ENCODE data around the gene REM2.

Gene REM2

DNA sequence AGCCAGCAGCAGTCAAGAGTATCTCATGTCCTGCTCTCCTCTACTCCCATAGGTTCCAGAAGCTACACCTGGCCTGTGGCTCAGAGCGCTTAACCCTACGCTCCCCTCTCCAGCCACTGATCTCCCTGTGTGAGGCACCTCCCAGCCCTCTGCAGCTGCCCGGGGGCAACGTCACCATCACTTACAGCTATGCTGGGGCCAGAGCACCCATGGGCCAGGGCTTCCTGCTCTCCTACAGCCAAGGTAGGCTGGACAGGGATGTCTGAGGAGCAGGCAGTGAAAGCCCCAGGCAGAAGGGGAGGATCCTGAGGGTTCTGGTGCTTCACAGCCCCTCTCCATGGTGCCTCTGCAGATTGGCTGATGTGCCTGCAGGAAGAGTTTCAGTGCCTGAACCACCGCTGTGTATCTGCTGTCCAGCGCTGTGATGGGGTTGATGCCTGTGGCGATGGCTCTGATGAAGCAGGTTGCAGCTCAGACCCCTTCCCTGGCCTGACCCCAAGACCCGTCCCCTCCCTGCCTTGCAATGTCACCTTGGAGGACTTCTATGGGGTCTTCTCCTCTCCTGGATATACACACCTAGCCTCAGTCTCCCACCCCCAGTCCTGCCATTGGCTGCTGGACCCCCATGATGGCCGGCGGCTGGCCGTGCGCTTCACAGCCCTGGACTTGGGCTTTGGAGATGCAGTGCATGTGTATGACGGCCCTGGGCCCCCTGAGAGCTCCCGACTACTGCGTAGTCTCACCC, 7.8 kb upstream of the REM2 start:
- DNase-seq (ENCODE audit: low read depth), result no peak

DNA sequence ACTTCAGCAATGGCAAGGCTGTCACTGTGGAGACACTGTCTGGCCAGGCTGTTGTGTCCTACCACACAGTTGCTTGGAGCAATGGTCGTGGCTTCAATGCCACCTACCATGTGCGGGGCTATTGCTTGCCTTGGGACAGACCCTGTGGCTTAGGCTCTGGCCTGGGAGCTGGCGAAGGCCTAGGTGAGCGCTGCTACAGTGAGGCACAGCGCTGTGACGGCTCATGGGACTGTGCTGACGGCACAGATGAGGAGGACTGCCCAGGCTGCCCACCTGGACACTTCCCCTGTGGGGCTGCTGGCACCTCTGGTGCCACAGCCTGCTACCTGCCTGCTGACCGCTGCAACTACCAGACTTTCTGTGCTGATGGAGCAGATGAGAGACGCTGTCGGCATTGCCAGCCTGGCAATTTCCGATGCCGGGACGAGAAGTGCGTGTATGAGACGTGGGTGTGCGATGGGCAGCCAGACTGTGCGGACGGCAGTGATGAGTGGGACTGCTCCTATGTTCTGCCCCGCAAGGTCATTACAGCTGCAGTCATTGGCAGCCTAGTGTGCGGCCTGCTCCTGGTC, 7.2 kb upstream of the REM2 start:
- DNase-seq (ENCODE audit: low read depth), result no peak

DNA sequence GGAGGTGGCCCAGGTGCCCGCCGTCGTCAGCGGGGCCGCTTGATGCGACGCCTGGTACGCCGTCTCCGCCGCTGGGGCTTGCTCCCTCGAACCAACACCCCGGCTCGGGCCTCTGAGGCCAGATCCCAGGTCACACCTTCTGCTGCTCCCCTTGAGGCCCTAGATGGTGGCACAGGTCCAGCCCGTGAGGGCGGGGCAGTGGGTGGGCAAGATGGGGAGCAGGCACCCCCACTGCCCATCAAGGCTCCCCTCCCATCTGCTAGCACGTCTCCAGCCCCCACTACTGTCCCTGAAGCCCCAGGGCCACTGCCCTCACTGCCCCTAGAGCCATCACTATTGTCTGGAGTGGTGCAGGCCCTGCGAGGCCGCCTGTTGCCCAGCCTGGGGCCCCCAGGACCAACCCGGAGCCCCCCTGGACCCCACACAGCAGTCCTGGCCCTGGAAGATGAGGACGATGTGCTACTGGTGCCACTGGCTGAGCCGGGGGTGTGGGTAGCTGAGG, 6.0 kb upstream of the REM2 start:
- no peak for DNase-seq (ENCODE audit: low read depth)

DNA sequence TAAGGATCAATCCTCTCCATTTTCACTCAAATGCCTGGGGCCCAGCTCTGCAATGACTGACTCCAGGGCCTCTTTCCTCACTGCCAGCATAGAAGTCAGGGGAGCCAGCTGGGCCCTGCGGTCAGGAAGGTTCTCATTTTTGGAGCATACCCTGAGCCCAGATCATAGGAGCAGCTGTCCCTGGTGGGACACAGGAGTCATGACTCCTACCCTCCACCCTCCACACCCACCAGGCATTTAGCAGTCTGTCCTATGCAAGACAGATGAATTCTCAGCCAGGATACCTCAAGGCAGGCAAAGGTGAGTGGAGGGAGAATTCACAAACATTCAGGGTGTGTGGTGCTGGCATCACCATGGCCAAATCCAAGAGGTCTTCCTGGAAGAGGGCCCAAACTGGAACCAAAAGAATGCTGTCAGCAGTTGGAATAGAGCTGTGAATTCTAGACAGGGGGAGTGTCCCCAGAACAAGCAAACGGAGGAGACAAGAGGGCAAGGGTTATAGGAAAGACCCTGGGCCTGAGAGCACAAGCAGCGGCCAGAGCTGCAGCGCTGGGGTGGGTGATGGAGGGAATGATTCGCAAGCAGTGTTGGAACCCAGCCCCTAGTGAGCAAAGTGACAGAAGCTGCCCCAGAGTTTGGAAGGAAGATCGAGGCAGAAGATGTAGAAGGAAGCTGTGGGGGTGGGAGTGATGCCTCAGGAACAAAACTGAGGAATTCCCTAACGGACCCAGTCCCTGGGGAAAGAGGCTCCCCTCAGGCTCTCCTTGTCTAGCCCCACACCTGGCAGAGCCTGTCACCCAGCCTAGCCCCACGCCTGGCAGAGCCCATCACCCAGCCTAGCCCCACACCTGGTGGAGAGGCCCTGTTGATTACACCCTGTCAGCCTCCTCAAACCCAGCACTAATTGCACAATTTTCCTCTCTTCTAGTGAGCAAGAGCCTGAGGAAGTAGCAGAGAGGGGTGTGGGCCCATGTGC, 4.5 kb upstream of the REM2 start:
- no peak for DNase-seq (ENCODE audit: low read depth)

DNA sequence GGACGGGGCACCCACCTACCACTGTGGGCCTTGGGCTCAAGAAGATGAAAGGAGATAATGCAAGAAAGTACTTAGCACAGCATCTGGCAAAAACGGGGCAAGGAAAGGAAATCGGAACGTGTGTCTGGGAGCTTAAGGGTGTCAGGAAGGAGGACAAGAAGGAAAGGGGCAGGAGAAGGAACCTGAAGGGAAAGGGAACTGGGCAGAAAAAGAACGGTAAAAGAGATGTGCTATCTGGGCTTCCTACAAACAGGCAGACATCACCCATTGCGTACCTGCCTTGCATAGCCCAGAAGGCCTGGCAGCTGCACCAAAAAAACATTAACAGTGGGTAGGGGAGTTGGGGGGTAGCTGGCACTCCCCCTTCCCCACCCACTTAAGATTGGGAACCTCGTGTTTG, 958 bp upstream of the REM2 start:
- DNase-seq (ENCODE audit: low read depth), result no peak

DNA sequence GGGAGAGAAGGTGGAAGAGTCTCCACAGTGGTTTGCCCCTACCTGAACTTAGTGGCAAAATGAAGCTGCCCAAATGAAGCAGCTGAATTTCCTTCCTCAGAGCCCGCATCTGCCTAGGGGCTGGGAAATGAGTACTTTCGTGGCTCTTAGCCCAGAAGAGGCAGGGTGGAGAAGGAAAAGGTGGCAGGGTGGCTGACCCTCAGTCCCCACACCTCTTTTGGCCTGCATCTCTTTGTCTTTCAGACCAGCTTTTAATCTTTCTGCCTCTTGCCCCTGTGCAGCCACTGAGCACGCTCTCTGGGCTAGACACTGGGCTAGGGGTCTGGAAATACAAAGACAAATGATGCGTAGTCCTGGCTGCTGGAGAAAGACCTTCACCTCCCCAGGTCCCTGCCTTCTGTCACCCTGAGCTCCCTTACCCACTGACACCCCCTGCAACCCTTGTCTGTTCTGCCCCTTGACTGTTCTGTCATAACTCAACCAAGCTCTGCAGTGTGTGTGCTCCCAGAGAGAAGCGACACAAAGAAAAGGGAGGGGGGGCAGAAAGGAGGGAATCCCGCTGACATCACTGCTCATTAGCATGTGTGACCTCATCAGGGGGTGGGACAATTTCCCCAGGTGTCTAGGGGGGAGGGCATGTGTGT, 371 bp upstream of the REM2 start:
- DNase-seq (ENCODE audit: low read depth), result no peak

DNA sequence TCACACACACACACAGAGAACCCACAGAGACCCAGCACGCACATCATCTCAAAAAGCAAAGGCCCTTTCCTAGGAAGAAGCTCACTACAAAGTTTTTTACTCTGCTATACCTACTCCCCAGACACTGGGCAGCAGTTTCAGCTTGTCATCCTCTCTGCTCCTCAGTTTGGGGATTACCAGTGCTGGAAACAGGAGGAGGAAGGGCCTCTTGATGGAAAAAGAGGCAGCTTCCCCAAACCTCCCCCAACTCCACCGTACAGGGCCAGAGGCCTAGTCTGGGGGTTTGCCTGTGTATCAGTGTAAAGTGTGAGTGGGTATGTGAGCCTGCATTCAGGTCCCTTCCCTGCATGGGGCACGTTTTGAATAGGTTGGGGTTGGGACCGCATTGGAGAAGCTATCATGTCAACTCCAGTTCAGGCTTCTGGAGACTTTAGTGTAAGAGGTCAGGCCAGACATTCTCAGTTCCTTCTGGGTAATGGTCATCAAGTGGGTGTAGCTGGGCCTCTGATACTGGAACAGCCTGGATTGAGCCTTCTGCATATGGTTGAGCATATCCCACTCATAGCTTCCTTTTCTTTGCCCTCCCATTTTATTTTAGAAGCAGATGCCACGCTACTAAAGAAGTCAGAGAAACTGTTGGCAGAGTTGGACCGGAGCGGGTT, 1.2 kb downstream of the REM2 start:
- no peak for DNase-seq (ENCODE audit: low read depth)

DNA sequence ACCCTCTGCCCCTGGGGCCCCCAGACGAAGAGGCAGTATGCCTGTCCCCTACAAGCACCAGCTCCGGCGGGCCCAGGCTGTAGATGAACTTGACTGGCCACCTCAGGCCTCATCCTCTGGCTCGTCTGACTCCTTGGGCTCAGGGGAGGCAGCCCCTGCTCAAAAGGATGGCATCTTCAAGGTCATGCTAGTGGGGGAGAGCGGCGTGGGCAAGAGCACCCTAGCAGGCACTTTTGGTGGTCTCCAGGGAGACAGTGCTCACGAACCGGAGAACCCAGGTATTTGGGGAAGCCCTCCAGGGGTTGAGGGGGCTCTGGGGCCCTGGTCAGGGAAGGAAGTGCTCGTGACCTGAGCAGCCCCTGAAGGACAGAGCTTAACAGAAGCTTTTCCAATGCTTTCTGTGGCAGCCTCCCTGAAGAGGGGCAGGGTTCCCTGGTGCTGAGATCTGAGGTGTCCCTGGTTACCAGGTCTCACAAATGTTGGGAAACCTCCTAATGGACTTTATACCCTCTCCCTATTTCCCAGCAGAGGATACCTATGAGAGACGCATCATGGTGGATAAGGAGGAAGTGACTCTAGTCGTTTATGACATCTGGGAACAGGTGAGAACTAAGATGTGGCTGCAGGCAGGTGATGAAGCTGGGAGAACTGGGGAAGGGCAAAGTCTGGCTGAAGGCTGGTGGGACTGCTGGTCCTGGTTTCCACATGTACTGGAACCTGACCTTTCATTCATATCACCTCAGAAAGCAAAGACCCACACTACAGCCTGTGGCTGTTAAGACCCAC, 1.9 kb downstream of the REM2 start:
- DNase-seq (ENCODE audit: low read depth), result no peak

DNA sequence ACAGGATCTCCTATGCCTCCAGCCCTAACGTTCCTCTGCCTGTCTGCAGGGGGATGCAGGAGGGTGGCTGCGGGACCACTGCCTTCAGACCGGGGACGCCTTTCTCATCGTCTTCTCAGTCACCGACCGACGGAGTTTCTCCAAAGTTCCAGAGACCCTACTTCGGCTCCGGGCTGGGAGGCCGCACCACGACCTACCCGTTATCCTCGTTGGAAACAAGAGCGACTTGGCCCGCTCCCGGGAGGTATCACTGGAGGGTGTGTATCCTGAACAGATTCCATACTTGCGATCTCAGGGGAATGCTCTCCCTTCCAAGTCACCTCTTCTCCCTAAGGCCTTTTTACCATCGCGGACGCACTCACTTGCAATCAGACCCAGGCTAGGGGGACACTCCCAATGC, 3.0 kb downstream of the REM2 start:
- no peak for DNase-seq (ENCODE audit: low read depth)

DNA sequence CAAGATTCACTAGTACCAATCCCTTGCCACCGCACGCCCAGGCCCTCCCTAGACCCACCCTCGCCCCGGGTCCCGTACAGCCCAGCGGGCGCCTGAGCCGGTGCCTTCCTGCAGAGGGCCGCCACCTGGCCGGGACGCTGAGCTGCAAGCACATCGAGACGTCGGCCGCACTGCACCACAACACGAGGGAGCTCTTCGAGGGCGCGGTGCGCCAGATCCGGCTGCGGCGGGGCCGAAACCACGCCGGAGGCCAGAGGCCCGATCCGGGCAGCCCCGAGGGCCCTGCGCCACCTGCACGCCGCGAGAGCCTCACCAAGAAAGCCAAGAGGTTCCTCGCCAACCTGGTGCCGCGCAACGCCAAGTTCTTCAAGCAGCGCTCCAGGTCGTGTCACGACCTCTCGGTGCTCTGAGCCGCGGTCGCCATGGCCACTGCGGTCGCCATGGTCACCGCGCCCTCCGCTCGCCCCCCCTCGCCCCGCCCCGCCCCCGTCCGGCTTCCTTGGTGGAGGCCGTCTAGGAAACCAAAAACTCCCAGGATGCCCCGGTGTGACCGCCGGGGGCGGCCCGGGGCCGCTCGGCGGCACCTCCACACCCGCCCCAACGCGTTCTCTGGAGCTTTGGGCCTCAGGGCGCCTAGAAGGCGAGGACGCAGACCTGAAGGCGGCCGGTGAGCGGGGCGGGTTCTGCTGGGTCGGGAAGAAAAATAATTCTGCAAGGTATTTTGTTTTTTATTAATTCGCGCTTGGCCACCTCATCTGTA, 3.7 kb downstream of the REM2 start:
- peak; percentile 32 for DNase-seq (ENCODE audit: low read depth)

DNA sequence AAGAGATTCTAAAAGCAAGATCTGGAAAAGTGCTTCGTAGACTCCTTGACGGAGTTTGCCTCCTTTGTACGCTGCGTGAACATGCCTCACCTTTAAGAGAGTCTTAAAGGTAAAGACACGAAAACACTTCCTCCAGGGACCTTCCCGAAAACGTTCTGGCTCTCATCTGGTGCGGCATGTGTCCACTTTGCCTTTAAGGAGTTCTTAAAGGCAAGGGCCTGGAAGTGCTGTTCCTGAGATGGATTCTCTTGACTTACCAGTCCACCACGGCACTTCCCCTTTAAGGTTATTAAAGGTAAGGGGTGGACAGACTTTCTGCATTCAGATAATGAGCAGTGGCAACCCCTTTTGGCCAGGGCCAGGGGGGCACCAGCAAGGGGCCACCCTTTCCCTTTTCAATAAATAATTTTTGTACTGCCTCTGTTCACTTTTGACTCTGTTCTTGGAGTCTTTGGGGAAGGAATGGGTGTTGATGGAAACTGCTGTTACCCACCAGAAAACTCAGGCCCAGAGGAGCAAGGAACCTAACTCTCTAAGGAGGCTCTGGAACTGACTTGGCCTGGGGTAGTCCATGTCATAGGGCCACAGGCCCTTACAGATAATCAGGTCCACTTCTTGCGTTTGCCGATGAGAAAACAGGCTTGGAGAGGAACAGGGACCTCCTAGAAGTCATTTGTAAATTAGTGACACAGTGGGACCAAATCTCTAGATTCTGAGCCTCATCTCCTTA, 4.4 kb downstream of the REM2 start:
- no peak for DNase-seq (ENCODE audit: low read depth)

DNA sequence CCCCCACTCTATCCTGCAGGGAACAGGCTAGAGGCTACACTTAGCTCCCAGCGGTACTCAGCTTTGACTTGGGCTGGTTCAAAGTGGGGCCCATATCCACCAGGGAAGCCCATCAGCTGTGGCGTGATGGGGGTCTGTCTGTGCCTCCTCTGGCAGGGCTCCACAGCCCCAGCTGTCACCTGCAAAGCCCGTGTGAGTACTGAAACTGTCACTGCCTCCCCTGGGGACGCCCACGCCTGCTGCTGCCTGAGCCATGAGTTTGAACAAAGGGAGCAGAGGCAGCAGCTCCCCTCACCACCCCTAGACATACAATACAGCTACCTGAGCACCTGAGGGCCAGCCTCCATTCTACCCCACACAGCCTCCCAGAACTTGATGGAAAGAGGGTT, 5.0 kb downstream of the REM2 start:
- DNase-seq (ENCODE audit: low read depth), result no peak

DNA sequence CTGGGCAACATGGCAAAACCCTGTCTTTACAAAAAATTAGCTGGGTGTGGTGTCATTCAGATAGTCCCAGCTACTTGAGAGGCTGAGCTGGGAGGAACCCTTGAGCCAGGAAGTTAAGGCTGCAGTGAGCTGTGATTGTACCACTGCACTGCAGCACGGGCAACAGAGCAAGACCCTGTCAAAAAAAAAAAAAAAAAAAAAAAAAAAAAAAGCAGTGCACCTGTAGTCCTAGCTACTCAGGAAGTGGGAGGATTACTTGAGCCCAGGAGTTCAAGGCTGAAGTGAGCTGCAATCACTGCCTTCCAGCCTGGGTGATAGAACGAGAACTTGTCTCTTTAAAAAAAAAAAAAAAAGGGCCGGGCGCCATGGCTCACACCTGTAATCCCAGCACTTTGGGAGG, 5.6 kb downstream of the REM2 start:
- DNase-seq (ENCODE audit: low read depth), result no peak

DNA sequence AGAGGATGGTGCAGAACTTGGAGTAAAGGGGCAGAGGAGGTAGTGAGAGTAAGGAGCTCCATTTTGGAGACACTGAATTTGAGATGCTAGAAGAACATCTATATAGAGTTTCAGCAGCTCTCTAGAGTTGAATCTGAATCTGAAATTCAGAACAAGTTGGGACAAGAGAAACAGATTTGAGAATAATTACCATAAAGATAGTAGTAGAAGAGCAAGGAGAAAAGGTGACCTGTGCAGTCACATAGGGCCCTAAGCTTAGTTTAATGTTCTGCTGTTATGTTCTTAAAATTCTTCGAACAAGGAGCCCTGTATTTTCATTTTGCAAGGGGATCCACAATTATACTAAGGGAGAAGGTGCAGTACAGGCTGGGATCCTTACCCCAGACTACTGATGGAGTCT, 7.4 kb downstream of the REM2 start:
- no peak for DNase-seq (ENCODE audit: low read depth)

DNA sequence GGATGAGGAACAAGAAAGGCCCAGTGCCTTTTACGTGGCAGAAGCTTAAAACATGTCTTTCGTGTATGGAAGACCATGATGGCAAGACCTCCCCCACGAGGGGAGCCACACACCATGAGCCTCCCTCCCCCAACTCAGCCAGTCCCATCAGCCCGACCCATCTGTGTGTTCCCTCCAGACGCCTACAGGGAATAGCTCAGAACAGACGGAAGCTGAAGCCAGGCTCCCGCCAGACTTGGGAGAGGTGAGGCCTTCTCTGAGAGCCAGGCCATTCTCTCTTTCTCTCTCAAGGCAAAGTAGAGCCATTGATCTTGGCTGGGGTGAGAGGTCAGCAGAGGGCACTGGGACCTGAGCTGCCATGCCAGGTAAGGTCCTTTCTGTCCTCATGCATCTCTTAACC, 9.5 kb downstream of the REM2 start:
- no peak for DNase-seq (ENCODE audit: low read depth)

DNA sequence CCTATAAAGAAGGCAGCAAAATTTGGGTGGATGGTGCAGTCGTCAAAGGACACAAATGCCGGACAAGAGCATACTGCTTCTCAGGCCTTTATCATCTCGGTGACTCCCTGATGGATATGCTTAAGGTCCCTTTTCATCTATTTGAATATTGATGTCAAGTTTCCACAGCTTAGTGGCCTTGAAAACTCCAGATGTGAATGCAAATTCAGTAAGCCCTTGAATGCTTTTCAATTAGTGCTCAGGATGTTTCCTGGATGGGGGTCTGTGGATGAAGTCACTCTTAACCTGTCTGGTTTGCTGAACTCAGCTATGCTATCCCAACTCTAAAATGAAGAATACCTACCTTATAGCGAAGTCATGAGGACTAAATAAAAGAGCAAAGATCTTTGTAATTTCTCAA, 10.7 kb downstream of the REM2 start:
- DNase-seq (ENCODE audit: low read depth), result no peak

DNA sequence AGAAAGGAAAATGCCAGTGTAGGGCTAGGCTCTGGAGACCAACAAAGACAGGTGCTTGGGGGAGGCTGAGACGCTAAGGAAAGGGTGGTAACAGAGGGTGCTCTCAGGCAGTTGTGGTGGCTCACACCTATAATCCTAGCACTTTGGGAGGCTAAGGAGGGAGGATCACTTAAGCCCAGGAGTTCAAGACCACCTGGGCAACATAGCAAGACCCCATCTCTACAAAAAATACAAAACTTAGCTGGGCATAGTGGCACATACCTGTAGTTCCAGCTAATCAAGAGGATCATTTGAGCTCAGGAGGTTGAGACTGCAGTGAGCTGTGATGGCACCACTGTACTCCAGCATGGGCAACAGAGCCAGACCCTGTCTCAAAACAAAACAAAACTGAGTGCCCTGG, 12.4 kb downstream of the REM2 start:
- DNase-seq (ENCODE audit: low read depth), result no peak

DNA sequence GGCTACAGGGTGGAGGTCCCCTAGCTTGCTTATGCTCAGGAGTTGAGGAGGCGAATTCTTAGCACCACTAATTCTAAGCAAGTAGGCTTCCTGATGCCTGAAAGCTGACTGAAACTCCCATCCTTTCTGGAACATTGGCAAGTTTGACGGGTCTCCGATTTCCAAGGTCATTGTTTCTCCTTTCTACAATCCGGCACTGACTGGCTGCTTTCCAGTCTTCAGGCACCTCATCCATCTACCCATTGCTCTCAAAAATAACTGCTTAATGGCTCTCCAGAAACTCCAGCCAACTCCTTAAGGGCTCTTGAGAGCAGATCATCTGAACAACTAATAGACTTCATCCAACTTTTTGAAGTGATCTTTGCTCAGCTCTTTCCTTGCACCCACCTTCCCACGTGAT, 13.3 kb downstream of the REM2 start:
- DNase-seq (ENCODE audit: low read depth), result no peak

DNA sequence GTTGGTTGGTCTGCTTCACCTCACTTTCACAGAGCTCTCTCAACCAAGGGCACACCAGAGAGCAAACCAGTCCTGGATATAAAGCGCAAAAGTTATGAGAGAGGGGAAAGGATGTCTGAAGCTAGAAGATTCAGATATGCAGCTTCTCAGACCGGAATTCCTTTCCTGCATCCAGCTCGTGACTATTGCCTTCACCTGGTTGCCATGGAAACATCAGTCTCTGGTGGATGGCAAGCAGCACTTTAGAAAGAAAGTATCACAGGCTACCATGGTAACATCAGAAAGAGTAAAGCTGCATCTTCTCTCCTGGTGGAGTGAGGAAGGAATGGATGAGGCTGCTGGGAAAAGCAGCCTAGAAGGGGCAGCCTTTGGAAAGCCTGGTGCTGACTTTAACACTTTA, 13.7 kb downstream of the REM2 start:
- no peak for DNase-seq (ENCODE audit: low read depth)

DNA sequence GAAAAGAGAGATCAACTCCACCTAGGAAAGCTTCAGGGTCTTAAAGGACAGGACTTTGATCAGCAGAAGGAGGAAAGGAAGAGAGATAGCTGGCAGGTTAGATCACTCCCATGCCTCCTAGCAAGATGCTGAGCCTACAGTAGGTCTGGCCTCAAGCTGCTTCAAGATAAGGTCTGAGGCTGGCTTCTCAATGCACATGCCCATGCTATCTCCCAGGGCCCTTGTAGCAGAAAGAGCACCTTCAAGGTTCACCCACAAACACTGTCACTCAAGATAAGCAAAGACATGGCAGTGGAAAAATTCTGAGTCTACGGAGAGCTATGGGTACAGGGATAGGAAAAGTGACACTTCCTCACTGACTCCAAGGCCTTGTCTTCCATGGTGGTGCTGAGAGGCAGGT, 14.3 kb downstream of the REM2 start:
- no peak for DNase-seq (ENCODE audit: low read depth)
